NCI-H1092 treated with DMSO at 0.1 percent for 48 hours (cell line): ENCODE results near the gene DHX36.

Experiments
- DNase-seq: peaks from one replicate; lab custom pipeline; 2025; lab: John Stamatoyannopoulos, UW

Gene DHX36

DNA sequence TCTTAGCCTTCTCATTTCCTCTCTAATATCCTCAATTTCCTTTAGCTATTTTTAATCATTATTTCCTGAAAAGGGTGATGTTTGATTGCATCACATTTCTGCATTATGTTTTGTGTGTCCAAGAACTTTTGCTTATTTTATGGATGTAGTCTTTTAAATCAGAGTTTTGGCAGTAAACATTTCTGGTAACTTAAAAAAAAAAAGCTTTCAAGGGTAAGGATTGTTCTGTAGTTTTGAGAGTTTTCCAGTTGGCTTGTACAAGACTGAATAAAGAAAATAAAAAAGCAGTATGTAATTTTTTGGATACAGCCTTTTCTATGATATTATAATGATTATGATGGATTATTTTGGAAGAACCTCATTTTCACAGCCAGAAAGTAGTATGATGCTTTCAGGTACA, 99.4 kb downstream of the DHX36 start:
- no peak for DNase-seq

GRCh38 chr3:154224366-154224765, 99.9 kb downstream of the DHX36 start:
- no peak for DNase-seq

GRCh38 chr3:154223519-154223918, 100.8 kb downstream of the DHX36 start:
- no peak for DNase-seq
